Measurements from ENCODE around the gene TRAPPC3L.

Gene TRAPPC3L

DNA sequence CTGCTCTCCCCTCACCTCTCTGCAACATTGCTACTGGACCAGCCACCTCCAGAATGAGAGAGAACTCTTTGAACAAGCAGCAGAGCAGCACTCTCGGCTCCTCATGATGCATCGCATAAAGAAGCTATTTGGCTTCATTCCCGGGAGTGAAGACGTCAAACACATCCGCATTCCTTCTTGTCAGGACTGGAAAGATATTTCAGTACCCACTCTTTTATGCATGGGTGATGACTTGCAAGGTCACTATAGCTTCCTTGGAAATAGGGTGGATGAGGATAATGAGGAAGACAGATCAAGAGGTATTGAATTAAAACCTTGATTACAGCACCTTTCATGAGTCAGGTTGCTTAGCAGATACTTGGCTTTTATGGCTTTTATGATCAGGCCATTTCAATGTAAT, 12.4 kb upstream of the TRAPPC3L start:
- no peak for DNase-seq (ENCODE audit: low read depth in 1 of 2, low spot score in 1 of 2)

DNA sequence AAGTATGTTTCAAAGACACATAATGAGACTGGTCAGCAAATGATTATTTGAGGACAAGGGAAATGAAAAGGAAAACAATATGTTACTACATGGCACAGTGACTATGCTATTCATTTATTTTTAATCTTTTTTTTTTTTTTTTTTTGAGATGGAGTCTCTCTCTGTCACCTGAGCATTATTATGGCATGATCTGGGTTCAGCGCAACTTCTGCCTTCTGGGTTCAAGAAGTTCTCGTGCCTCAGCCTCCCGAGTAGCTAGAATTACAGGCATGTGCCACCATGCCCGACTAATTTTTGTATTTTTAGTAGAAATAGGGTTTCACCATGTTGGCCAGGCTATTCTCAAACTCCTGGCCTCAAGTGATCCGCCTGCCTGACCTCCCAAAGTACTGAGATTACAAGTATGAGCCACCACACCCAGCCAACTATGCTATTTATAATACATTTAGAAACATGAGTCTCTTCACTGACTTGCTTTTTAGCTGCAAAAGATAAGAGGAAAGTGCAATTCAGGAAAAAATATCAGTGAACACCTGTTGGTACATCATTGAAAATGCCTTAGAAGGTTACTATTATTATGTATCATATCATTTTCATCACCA, 11.4 kb upstream of the TRAPPC3L start:
- no peak for DNase-seq (ENCODE audit: low read depth in 1 of 2, low spot score in 1 of 2)

DNA sequence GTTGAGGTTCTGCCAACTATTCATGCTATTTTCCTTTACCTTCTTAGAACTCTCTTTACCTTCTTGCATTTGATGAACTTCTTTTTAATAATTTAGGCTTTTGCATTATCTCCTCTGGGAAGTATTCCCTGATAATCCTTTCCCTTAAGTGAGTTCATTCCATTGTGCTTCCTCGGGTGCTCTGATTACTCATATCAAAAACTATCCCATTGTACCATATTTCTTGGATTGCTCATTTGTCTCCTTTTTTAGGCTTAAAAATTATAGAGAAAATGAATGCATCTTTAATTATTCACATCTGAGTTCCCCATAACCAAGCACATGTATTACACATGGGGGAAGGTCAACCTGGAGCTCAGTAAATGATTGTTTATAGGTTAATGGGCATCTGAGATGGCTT, 10.6 kb upstream of the TRAPPC3L start:
- DNase-seq (ENCODE audit: low read depth in 1 of 2, low spot score in 1 of 2) = no peak

DNA sequence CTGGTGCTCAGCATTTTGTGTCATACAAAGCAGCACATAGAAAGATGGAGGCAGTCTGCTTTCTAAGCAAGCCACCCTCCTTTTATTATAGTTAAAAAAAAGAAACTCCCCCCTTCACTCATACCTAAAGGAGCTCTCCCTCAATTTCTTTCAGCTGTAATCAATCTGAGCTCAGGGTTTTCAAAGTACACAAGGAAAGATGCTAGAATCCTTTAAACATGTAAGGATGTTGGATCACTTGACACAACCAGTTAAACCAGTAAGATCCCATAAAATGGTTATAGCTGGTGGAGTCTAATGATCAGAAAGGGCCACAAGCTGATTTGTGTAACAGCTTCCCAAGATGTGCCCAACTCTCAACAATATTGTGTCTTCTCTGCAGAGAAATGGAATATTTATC, 8.0 kb upstream of the TRAPPC3L start, which contains the start of gene CALHM4:
Gene CALHM4, plus strand, starts transcription at position 301 of the 400 bp plus-strand sequence. Its CDS starts 43 bp downstream, at position 344.
- no peak for DNase-seq (ENCODE audit: low read depth in 1 of 2, low spot score in 1 of 2)

DNA sequence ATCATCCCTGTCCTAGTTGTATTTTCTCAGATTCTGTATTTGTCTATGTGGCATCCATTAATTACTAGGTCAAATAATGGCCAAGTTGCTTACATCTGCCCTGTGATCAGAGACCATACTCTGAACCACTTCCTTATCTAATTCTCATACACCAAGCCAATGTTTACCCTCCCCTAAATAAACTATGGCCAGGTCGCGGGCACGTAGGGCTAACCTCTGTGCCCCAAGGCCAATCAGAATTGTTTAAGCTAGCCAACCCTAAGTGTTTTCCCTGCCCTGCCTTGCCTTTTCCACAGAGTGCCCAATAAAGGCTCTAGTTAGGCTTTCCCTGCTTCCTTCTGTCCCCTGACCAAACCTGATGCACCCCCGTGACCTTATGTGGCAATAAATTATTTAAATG, 5.3 kb upstream of the TRAPPC3L start:
- no peak for DNase-seq (ENCODE audit: low read depth in 1 of 2, low spot score in 1 of 2)

DNA sequence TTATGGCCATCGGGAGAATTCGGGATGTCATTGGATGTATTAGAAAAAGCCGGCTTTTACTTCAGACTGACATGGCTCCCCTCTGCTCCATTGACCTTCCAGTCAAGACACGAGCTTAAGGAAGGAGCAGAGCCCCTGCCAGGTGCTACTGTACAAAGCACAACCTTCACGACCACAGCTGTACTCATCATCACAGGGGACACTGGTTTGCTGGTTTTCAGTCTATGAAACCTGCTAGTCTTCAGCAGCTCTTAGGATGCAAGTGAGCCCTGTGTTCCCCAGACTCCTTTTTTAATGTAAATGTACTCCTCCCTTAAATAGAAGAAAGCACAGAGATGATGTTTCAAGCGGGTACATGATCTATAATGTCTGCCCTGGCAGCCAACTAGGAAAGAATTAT, 1.9 kb upstream of the TRAPPC3L start:
- DNase-seq (ENCODE audit: low read depth in 1 of 2, low spot score in 1 of 2) = no peak

DNA sequence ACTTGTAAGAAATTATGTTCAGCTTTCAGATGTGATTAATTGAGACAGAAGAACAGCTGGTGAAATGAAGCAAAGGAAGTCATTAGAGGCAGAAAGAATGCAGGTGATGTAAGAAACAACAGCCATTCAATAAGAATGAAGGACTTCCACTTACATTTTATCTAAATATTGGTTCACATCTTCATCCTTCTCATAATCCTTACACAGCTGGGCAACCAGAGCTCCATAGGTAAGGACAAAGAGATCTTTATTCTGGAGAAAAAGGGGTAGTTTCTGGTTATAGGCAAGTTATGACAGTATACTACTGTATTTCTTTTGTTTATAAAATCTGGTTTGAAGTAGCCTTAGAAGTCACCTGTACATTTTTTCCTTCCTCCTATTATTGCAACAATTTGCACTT, 2.3 kb downstream of the TRAPPC3L start:
- no peak for DNase-seq (ENCODE audit: low read depth in 1 of 2, low spot score in 1 of 2)

DNA sequence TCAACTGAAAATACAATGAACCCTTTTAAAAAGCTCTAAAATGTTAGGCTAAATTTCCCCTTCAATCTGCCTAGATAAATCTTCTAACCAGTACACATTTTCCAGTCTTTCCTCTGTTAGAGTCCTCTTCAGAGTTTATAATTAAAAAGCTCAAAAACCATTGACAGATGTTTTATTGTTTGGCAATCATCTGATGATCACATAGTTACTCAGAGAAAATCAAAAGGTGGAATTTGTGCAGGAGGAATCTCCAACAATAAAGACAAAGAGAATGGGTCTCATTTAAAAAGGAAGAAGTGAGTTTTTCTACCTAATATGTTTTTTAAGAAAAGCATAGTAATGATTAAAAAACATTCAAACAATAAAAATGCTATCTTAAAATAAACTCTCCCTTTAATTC, 3.1 kb downstream of the TRAPPC3L start:
- DNase-seq (ENCODE audit: low read depth in 1 of 2, low spot score in 1 of 2) = no peak

DNA sequence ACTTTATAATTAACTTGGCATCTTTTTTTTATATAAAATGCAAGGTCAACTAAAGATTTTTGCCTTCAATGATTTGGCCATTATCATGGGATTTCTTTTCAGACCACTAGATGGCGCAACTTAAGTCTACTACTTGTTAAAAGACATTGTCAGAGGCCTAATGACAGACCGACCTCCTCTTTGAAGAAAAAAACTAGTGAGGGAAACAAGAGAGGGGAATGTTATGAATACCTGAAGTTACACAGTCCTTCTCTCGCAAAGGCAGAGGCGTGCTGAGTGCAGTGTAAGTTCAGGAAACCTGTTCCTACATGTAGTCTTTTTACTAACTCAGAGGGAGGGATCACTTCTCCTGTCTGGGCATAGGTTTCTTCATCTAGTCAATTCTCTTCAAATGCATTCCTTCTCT, 9.3 kb downstream of the TRAPPC3L start:
- DNase-seq (ENCODE audit: low read depth in 1 of 2, low spot score in 1 of 2) = no peak

DNA sequence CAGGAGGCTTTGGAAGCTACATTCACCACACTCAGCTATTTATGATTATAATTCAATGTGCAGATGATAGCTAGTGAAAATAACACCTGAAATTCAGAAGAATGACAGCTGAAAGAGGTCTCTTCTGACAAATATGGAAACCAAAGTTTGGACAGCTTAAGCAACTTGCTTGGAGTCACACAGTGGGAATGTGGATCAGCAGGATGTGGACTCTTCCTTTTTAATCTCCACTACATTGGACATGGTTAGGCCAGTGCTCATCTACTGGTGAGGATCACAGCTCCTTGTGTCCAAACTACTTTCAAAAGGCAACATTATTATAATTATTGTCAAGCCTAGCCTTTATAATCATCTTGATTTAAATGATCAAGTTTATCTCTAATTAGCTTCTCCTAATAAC, 10.4 kb downstream of the TRAPPC3L start:
- no peak for DNase-seq (ENCODE audit: low read depth in 1 of 2, low spot score in 1 of 2)

DNA sequence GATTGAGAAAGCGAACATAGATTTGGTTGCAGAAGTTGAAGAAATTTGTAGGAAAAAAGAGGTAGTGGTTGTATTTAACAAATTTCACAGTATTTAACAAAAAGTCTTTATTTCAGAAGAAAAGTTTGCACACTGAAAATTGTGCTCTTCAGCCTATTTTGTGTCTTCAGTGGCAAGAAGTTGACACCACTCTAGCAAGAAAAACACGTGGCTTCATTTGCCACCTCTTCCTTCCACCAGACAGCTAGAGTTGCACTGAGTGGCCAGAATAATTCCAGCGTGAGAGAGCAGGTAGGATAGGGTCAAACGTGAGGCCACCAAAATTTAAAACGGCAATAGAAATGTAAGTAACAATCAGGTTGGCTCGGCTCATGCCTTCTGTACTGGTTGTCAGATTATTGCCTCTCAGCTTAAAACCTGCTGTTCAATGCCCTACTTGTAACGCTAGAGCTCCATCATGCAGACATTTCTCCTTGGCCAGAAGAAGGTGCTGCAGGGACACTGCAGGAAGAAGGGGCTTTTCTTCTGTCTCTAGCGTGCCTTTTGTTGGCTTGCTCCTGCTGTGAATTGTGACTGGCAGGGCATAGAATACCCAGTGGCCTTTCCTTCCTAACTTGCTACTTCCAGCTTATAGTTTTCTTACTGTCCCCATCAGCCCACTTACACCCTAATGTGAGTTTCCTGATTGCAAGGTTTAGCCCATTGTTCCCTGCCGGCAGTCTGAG, 12.1 kb downstream of the TRAPPC3L start:
- DNase-seq (ENCODE audit: low read depth in 1 of 2, low spot score in 1 of 2) = no peak

DNA sequence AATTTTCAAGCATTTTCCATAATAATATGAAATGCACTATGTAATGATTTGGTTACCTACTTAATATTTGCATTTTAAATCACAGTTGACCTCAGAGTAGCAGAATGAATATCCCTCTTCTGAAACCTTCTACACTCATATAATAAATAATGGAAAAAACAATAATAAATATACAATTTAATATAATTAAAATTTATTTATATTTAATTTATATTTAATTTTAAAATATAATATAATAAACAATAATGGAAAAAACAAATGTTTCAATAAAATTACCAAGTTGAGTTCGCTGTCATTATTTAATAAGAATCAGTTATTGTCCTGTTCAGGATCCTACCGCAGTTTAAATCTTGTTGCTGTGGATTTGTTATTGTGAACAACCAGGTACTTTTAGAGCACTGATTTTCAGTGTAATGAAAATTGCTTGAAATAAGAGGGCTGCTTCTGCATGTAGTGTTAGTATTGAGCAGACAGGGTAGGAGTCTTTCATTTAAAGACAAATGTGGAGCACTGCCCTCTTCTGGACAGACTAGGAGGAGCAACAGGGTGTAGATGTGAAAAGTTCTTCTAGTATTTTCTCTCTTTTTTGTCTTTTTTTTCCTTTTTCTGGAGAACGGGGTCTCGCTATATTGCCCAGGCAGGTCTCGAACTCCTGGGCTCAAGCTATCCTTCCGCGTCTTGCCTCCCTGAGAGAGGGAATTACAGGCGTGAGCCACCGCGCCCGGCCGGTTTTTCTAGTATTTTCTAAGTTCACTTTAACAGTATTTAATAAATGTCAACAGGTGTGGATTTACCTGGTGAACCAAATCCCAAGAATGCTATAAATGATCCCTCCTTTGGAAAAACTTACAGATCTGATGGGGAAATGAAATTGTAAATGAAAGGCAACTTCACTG, 13.6 kb downstream of the TRAPPC3L start:
- peak; percentile 9 to 31 for DNase-seq (ENCODE audit: low read depth in 1 of 2, low spot score in 1 of 2)

DNA sequence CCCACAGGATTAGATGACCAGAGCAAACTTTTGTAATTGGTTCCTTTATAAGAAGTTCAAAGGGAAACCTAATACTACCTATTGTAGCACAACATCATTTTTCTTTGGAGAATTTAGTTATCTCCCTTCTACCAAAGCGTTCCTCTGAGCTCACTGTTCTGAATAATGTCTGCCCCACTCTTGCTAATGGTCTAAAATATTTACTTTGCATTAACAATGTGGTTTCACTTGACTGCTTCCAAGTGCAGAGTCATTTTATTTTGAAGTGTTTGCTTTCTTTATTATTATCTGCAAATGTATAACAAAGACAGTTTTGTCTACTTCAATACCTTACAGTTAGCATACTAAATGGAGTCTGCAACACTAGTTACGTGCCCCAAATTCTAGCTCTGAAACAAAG, 15.0 kb downstream of the TRAPPC3L start:
- no peak for DNase-seq (ENCODE audit: low read depth in 1 of 2, low spot score in 1 of 2)

DNA sequence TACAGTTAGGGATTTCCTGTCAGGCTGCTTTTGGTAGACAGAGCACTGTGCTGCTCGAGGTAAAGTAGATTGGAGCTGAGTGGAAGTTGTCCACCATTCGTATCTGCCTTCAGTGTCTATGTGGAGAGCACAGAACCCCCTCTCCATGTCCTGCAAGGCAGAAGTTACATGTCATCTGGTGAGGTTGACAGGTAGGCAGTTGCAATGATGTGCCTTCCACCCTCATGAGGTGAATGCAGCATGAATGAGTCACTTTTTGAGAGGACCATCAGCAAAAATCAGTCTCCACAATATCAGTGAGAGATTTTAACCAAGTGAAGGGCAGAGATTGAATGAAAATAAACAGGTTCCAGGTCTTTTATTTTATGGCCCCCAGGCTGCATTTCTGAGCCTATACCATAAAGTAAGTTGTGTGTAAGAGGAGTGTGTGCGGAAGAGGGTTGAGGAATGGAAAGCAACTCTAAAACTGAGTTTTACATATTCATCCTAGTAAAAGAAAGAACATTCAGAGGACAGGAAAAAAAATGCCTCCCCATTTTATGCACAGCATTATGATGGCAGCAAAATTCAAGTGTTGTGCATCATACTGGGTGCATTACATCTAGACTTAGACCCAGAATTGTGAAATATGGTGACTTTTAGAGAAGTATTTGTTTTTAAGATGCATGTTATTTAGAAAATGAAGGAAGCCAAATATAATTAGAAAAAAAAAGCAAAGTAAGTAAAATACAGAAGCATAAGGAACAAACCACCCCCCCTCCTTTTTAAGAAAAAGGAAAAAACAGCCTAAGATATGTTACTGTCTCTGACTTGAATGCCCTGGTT, 15.8 kb downstream of the TRAPPC3L start:
- DNase-seq (ENCODE audit: low read depth in 1 of 2, low spot score in 1 of 2) = no peak

DNA sequence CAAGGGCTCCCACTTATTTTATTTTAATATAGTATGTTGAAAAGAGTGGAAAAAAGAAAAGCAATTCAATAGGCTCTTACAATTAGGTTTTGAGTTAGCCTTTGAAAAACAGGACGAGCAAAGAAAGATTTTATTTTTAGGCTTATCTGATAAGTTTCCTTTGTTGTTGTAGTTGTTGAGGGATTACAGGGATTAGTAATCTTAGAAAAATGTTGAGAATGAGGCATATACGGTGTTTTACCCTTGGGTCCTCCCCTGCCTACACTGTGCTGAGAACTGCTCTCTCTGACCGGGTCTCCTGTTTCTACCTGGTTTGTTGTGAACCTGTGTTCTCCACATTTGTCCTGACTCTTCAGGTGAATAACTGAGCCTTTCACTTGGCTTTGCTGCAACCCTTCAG, 16.7 kb downstream of the TRAPPC3L start:
- DNase-seq (ENCODE audit: low read depth in 1 of 2, low spot score in 1 of 2) = no peak

DNA sequence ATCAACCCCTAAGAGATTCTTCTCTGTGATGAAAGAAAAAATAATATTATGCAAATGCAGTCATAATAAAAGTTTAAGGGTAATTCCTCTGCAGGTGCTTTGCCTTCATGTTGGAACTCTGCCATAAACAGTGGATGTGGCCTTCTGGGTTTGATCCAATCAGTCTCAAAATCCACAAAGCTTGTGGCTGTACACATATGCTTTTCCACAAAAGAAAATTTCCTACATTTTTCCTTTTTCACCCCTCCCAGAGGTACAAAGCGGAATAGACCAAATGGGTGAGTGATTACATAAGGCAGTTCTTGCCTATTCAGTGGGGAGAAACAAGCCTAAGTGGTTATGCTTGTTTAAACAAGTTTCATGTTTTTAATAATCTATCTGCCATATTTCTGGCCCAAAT, 17.4 kb downstream of the TRAPPC3L start:
- DNase-seq (ENCODE audit: low read depth in 1 of 2, low spot score in 1 of 2) = no peak

DNA sequence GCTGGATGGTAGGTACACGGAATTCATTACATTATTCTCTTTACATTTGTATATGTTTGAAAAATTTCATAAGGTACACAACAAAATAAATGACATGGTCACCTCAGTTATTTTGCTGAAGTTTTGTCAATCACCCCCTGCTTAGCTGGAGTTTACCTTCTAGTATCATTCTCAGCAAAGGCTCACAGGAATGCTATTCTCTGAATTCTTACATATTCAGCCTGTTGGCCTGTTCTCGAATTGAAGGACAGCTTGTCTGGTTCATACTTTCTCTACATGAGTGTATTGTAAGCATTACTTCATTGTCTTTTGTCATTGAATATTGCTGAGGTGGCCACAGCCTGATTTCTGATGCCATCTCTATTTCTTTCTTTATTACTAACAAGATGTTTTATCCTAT, 21.2 kb downstream of the TRAPPC3L start:
- no peak for DNase-seq (ENCODE audit: low read depth in 1 of 2, low spot score in 1 of 2)

DNA sequence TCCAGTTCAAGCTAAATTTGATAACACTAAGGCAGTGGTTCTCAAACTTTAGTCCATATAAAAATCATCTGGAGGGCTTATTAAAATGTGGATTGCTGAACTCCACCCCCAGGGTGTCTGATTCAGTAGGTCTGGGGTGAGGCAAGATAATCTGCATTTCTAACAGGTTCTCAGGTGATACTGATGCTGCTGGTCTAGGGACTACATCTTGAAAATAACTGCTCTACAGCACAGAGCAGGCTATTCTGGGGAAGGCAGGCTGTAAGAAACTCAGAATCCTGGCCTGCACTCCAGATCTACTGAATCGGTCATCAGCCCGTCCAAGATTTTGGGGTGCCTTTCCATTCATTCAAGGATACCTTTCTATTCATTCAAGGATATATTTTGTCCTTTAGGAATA, 22.6 kb downstream of the TRAPPC3L start:
- no peak for DNase-seq (ENCODE audit: low read depth in 1 of 2, low spot score in 1 of 2)

DNA sequence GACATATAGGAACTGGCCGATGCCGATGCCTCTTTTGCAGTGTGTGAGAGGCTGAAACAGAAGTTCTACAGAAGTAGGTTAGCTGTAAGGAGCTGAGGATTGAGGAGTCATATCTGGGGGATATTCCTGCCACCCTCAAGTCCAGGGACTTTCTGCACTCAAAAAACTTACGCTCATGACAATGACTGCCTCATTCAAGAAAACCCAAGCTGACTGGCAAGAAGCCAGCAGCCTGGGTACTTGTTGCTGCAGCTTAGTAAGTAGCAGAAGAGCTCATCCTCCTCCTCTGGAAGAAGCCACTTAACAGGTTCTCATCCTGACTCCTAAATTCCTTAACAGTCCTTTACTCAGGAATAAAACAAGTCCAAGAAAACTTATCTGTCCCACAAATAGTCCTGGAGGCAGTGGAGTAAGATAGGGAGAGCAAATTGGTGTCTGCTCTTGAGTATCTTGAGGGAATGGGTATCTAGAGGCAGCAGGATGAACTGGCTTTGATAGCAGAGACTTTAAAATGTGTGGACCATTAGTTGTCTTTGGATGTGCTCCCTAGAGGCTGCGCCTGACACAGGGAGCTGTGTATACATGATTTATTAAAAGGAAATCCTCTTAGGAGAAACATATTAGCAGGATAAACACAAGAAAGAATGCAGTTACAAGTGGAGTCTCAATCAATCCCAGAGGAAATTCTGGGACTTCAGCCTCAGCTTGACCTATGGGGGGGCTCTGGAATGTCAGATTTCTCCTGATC, 26.7 kb downstream of the TRAPPC3L start:
- no peak for DNase-seq (ENCODE audit: low read depth in 1 of 2, low spot score in 1 of 2)

DNA sequence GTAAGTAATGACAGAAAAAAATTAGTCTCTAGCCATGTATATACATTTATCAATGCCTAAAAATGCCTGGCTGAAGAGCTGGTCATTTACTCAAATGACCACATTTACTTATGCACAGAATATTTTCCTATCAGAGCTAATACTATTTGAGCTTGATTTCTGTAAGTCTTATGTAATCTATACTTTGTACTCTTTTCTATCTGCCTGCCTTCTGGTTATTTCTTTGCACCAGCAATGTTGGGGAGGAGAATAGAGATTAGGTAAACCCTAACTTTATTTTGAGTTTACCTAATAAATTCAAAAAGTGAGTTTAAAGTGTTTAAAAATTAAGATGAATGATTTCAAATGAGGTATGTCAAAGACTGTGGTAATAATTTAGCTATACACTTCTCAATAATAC, 30.3 kb downstream of the TRAPPC3L start:
- DNase-seq (ENCODE audit: low read depth in 1 of 2, low spot score in 1 of 2) = no peak
